PC-9 (cell line): ENCODE measurements around the gene FOXA2. TPM values are rescaled to one million over a fixed set of nuclear protein-coding genes. Genes with fewer than 3 reads are reported as not detected.

ENCODE experiments used
- BruUV-seq: library from RNA; stranded (reverse); fragments of 400-500 nt; replicated peaks from 2 replicates; lab custom pipeline; 2021; lab: Mats Ljungman, UMichigan
- CTCF ChIA-PET: fragments of 300-600 bp; sonication (Branson Sonifier 250); formaldehyde crosslinking; loops from one replicate; lab custom pipeline; 2022; ENCODE audit warnings: antibody characterized with exemption; lab: Charles Lee
- POLR2A ChIA-PET: fragments of 300-600 bp; sonication (Branson Sonifier 250); formaldehyde crosslinking; loops from one replicate; lab custom pipeline; 2022; ENCODE audit warnings: antibody characterized with exemption; ENCODE audit not compliant: unreplicated experiment; lab: Charles Lee
- DNase-seq, 2 experiments: peaks; one replicate each; pipeline versions ENCODE4 v3.0.0 to v3.0.0-alpha.2; 2015 to 2022; ENCODE audit warnings: mixed read lengths in 1 of 2
- H2AFZ ChIP-seq: fragments of 200-600 bp; sonication (generic); 2 replicates; pipeline ENCODE4 v1.8.1; 2017; ENCODE audit warnings: antibody characterized with exemption
- H3F3A ChIP-seq: fragments of 200-600 bp; sonication (generic); 2 replicates; pipeline ENCODE4 v1.8.1; 2017; ENCODE audit warnings: antibody characterized with exemption, mild to moderate bottlenecking, low read depth; ENCODE audit not compliant: insufficient read depth
- H3K27ac ChIP-seq: fragments of 200-600 bp; sonication (generic); 2 replicates; pipeline ENCODE4 v1.6.1; 2016; ENCODE audit warnings: mixed run types
- H3K27me3 ChIP-seq: fragments of 200-600 bp; sonication (generic); 2 replicates; pipeline ENCODE4 v1.6.1; 2016; ENCODE audit warnings: low read depth, mixed run types; ENCODE audit not compliant: insufficient read depth
- H3K36me3 ChIP-seq: fragments of 200-600 bp; sonication (generic); 2 replicates; pipeline ENCODE4 v1.6.1; 2016; ENCODE audit warnings: low read depth, mixed run types
- H3K4me1 ChIP-seq: fragments of 200-600 bp; sonication (generic); replicated peaks from 2 replicates; pipeline ENCODE4 v1.6.1; 2016; ENCODE audit warnings: mixed run types; ENCODE audit not compliant: insufficient read depth
- H3K4me2 ChIP-seq: fragments of 200-600 bp; sonication (generic); 2 replicates; pipeline ENCODE4 v1.6.1; 2017; ENCODE audit warnings: mixed run types
- H3K4me3 ChIP-seq: fragments of 200-600 bp; sonication (generic); 2 replicates; pipeline ENCODE4 v1.6.1; 2016; ENCODE audit warnings: mixed run types
- H3K79me2 ChIP-seq: fragments of 200-600 bp; sonication (generic); 2 replicates; pipeline ENCODE4 v1.6.1; 2017; ENCODE audit warnings: low read depth, mixed run types
- H3K9me2 ChIP-seq: fragments of 200-600 bp; sonication (generic); 2 replicates; pipeline ENCODE4 v1.8.1; 2017; ENCODE audit warnings: mild to moderate bottlenecking; ENCODE audit not compliant: insufficient read depth
- H3K9me3 ChIP-seq: fragments of 200-600 bp; sonication (generic); 2 replicates; pipeline ENCODE4 v1.8.1; 2016; ENCODE audit warnings: low read depth; ENCODE audit not compliant: insufficient read depth
- H4K20me1 ChIP-seq: fragments of 200-600 bp; sonication (generic); 2 replicates; pipeline ENCODE4 v1.8.1; 2017; ENCODE audit not compliant: insufficient read depth
- EZH2 ChIP-seq: fragments of 200-600 bp; sonication (generic); IDR thresholded peaks from 2 replicates; pipeline ENCODE4 v1.8.0; 2017; ENCODE audit warnings: antibody characterized with exemption, low read depth
- intact Hi-C: fragments of 100-400 bp; cut with micrococcal nuclease; formaldehyde crosslinking; loops from one replicate; pipeline ENCODE4 v1.10.0; 2022; ENCODE audit not compliant: unreplicated experiment
- total RNA-seq: library from RNA; stranded (reverse); gene quantifications from 2 replicates; pipeline ENCODE4 v1.2.3, GENCODE V29; 2021
- TF ChIP-seq, protein P1 (sequence below): fragments of 200-600 bp; sonication (generic); conservative IDR thresholded peaks from 2 replicates; pipeline ENCODE4 v1.6.1; 2017; ENCODE audit warnings: mixed run types, antibody characterized with exemption, mild to moderate bottlenecking, moderate library complexity

FOXA2 gene
- total RNA-seq, 1 experiment from 2014 or later: not detected

DNA sequence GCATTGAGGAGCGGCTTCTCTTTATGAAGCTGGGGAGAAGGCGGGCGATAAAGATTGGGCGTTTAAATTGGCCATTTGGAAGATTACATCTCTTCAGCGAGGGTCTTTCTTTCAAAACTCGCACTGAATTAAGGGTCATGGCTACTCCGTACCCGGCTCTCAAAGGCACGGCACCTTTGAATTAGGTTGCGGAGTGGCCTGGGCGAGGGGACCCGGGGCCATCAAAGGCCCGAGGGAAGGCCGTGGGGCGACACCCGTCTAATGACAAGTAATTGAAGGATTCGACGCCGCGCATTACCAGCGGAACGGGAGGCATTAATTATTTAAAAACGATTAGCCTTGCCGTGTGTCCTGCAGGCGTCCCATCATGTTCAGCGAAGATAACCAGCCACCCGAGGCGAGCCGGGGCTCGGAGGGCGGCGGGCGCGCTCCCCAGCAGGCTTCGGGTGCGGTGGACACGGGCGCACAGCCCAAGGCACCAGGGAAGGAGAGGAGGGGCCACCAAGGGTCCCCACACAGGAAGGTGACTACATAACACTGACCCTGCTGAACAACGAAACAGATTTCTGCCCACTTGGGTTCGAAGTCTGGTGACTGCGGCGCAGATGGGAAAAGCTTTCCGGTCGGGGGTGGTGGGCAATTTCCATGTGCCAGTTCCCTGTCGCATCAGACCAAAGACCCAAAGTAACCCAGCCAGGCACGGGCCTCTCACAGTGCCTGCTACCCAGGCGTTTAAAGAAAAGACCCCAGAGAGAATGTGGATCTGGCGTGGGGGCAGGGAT is 7.4 kb downstream of the FOXA2 start:
- H3K79me2 ChIP-seq: no peaks in the 10 kb centered on the region
- DNase-seq: no peak
- intact Hi-C loops: no loop called here
- no peaks in the 10 kb centered on the region for H3K9me3 ChIP-seq
- no peak overlapping the region for H3K27ac ChIP-seq
- BruUV-seq: no TSS peak
- no peak overlapping the region for H3K4me2 ChIP-seq
- no peaks in the 10 kb centered on the region for H3K27me3 ChIP-seq
- TF ChIP-seq, protein P1, sequence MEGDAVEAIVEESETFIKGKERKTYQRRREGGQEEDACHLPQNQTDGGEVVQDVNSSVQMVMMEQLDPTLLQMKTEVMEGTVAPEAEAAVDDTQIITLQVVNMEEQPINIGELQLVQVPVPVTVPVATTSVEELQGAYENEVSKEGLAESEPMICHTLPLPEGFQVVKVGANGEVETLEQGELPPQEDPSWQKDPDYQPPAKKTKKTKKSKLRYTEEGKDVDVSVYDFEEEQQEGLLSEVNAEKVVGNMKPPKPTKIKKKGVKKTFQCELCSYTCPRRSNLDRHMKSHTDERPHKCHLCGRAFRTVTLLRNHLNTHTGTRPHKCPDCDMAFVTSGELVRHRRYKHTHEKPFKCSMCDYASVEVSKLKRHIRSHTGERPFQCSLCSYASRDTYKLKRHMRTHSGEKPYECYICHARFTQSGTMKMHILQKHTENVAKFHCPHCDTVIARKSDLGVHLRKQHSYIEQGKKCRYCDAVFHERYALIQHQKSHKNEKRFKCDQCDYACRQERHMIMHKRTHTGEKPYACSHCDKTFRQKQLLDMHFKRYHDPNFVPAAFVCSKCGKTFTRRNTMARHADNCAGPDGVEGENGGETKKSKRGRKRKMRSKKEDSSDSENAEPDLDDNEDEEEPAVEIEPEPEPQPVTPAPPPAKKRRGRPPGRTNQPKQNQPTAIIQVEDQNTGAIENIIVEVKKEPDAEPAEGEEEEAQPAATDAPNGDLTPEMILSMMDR: no peak
- TF ChIP-seq EZH2: no peak
- CTCF ChIA-PET: no interaction called here
- no peaks in the 10 kb centered on the region for H3F3A ChIP-seq
- no peak overlapping the region for H2AFZ ChIP-seq
- no peaks in the 10 kb centered on the region for H3K36me3 ChIP-seq
- no peaks in the 10 kb centered on the region for H4K20me1 ChIP-seq
- H3K4me3 ChIP-seq: no peak overlapping the region
- POLR2A ChIA-PET: no interaction called here
- no peaks in the 10 kb centered on the region for H3K9me2 ChIP-seq
- no peaks in the 10 kb centered on the region for H3K4me1 ChIP-seq

DNA sequence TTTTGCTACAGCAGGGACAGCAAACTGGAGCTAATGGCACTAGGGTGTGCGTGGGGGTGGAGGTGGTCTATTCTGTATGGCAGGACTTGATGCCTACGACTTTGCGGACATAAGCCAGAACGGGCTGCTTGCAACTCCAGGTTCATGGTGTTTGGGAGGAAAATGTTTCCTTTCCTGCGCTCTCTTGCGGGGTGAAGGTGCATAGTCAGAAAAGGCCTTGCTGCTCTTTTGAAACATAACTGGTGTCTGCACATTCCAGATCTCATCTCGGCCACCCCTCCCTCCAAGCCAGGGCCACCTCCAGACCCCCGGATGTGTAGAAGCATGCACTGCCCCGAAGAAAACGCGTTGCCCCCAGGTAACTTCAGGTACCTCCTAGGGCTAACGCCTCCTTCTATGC is 8.1 kb downstream of the FOXA2 start:
- Histone ChIP-seq H3K9me2 (no peaks in the 10 kb centered on the region), H3F3A (no peaks in the 10 kb centered on the region), H3K27ac (no peak overlapping the region), H3K4me1 (no peaks in the 10 kb centered on the region), H2AFZ (no peak overlapping the region), H3K79me2 (no peaks in the 10 kb centered on the region), H3K36me3 (no peaks in the 10 kb centered on the region), H3K4me2 (no peak overlapping the region), H3K4me3 (no peak overlapping the region), H3K27me3 (no peaks in the 10 kb centered on the region), H4K20me1 (no peaks in the 10 kb centered on the region), H3K9me3 (no peaks in the 10 kb centered on the region)
- TF ChIP-seq, protein P1: no peak
- no peak for TF ChIP-seq EZH2
- ChIA-PET CTCF (no interaction called here), POLR2A (no interaction called here)
- BruUV-seq: no TSS peak
- intact Hi-C loops: no loop called here
- no peak for DNase-seq

DNA sequence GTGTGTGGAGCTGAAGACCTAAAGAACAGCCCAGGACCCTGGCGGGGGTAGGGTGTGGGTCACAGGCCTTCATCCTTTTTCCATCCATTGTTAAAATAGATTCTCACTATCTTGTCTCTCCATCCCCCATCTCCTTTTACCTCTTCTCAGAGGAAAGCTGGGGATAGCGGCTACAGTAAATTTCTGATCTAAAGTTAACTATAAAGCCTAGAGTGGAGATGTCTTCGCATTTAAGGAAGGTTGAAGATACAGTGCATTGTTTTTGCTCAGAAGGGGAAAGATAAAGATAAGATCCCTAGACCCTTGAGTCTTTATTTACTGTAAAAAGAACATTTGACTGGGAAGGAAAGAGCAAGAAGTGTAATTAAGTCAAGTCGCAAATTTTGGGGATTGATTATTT is 8.6 kb downstream of the FOXA2 start:
- no TSS peak for BruUV-seq
- Histone ChIP-seq H2AFZ (no peak overlapping the region), H3K4me2 (no peak overlapping the region), H3F3A (no peaks in the 10 kb centered on the region), H4K20me1 (no peaks in the 10 kb centered on the region), H3K79me2 (no peaks in the 10 kb centered on the region), H3K27ac (no peak overlapping the region), H3K36me3 (no peaks in the 10 kb centered on the region), H3K9me3 (no peaks in the 10 kb centered on the region), H3K9me2 (no peaks in the 10 kb centered on the region), H3K27me3 (no peaks in the 10 kb centered on the region), H3K4me3 (no peak overlapping the region), H3K4me1 (no peaks in the 10 kb centered on the region)
- DNase-seq: no peak
- POLR2A ChIA-PET: no interaction called here
- CTCF ChIA-PET: no interaction called here
- TF ChIP-seq EZH2: no peak
- TF ChIP-seq, protein P1: no peak
- intact Hi-C loops: no loop called here
